Stomach (tissue), 4 donors: ENCODE data around the gene PPP1R9A.

ENCODE experiments used
- POLR2A ChIP-seq, 4 donors: fragments of 450-650 bp; IDR thresholded peaks; one replicate each; pipeline ENCODE4 v1.6.1; 2016; ENCODE audit warnings: antibody characterized with exemption in 4 of 4, control low read depth in 2 of 4, mild to moderate bottlenecking in 1 of 4, moderate library complexity in 1 of 4
- TF ChIP-seq, protein P1 (sequence below), 7 experiments: fragments of 450-650 bp in 4 of 7; fragments of 200-600 bp in 3 of 7; sonication (generic) in 3 of 7; IDR thresholded peaks; one replicate each; pipeline ENCODE4 v1.5.1; 2016 to 2019; ENCODE audit warnings: antibody characterized with exemption in 7 of 7, control low read depth in 2 of 7, mild to moderate bottlenecking in 1 of 7

- TF ChIP-seq, protein P1, sequence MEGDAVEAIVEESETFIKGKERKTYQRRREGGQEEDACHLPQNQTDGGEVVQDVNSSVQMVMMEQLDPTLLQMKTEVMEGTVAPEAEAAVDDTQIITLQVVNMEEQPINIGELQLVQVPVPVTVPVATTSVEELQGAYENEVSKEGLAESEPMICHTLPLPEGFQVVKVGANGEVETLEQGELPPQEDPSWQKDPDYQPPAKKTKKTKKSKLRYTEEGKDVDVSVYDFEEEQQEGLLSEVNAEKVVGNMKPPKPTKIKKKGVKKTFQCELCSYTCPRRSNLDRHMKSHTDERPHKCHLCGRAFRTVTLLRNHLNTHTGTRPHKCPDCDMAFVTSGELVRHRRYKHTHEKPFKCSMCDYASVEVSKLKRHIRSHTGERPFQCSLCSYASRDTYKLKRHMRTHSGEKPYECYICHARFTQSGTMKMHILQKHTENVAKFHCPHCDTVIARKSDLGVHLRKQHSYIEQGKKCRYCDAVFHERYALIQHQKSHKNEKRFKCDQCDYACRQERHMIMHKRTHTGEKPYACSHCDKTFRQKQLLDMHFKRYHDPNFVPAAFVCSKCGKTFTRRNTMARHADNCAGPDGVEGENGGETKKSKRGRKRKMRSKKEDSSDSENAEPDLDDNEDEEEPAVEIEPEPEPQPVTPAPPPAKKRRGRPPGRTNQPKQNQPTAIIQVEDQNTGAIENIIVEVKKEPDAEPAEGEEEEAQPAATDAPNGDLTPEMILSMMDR (IDR thresholded peaks at IDR 0.05) = no peak
- no peak for TF ChIP-seq POLR2A (IDR thresholded peaks at IDR 0.05)
Observed at GRCh38 chr7:95027234-95027872, 120.0 kb downstream of the PPP1R9A start.
